DMS53 treated with DMSO at 0.1 percent for 48 hours (cell line): ENCODE measurements around the gene VKORC1.

Experiments
- DNase-seq: peaks from one replicate; lab custom pipeline; 2025; ENCODE audit not compliant: unreplicated experiment; lab: John Stamatoyannopoulos, UW

Gene VKORC1

GRCh38 chr16:31083081-31083480 is 11.5 kb downstream of the VKORC1 start:
- no peak for DNase-seq

GRCh38 chr16:31082368-31083045 is 12.1 kb downstream of the VKORC1 start:
- DNase-seq = no peak

DNA sequence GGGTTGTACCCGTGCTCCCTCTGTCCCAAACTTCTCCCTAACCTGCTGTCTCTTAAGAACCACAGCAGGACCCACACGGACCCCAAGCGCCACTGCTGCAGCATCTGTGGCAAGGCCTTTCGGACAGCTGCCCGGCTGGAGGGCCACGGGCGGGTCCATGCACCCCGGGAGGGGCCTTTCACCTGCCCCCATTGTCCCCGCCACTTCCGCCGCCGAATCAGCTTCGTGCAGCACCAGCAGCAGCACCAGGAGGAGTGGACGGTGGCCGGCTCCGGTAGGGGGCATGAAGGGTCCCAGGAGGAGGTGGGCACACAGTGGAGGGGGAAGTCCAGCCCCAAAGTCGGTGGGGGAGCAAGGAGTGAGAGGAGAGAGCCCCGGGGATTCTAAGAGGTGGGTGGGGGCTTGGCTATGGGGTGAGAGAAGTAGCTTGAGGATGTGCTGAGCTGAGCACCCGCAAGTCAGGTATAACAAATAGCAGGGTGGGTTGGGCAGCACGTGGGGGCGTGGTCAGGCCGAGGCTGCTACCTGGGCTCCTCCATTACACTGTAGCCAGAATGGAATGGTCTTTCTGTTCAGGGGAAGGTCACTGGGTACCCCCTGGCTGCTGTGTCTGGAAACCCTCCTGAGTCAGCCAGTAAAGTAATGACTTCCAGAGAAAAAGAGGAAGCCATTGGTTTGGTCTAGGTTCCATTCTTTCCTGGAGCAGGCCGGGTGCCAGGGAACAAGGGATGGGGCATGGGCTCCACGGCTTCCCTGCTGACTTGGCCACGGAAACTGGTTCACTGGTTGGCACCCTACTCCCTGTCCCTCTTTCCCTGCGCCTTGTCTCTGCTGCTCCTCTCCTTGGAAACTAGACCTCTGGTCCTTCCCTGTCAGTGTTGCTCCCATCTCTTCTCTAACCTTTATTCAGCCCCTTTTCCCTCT is 12.9 kb downstream of the VKORC1 start:
- DNase-seq = no peak

DNA sequence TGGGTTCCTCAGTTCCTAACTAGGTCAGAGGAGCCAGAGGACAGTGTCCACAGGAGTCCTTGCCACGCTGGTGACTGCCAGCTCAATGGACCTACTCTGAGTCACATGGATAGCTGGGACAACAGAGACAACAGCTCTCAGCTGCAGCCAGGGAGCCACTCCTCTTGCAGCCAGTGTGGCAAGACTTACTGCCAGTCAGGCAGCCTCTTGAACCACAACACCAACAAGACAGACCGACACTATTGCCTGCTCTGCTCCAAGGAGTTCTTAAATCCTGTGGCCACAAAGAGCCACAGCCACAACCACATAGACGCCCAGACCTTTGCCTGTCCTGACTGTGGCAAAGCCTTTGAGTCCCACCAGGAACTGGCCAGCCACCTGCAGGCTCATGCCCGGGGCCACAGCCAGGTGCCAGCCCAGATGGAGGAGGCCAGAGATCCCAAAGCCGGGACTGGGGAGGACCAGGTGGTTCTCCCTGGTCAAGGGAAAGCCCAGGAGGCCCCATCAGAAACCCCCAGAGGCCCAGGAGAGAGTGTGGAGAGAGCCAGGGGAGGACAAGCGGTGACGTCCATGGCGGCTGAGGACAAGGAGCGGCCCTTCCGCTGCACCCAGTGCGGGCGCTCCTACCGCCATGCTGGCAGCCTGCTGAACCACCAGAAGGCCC is 13.7 kb downstream of the VKORC1 start:
- DNase-seq = no peak

GRCh38 chr16:31080035-31080629 is 14.5 kb downstream of the VKORC1 start:
- no peak for DNase-seq

- no peak for DNase-seq
Observed at GRCh38 chr16:31079342-31079944, 15.2 kb downstream of the VKORC1 start.

- DNase-seq = no peak
Observed at GRCh38 chr16:31078597-31079341, 15.8 kb downstream of the VKORC1 start.

DNA sequence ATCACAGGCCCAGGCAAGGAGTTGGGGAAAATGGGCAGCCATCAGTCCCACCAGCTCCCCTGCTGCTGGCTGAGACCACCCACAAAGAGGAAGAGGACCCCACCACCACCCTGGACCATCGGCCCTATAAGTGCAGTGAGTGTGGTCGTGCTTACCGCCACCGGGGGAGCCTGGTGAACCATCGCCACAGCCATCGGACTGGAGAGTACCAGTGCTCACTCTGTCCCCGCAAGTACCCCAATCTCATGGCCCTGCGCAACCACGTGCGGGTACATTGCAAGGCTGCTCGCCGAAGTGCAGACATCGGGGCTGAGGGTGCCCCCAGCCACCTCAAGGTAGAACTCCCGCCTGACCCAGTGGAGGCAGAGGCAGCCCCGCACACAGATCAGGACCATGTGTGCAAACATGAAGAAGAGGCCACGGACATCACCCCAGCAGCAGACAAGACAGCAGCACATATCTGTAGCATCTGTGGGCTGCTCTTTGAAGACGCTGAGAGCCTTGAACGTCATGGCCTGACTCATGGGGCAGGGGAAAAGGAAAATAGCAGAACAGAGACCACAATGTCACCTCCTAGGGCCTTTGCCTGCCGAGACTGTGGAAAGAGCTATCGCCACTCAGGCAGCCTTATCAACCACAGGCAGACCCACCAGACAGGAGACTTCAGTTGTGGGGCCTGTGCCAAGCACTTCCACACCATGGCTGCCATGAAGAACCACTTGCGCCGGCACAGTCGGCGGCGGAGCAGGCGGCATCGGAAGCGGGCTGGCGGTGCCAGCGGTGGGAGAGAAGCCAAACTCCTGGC is 16.8 kb downstream of the VKORC1 start:
- no peak for DNase-seq

- DNase-seq = no peak
Observed at GRCh38 chr16:31077024-31077423, 17.6 kb downstream of the VKORC1 start.

- DNase-seq = no peak
Observed at GRCh38 chr16:31076319-31076718, 18.3 kb downstream of the VKORC1 start.

DNA sequence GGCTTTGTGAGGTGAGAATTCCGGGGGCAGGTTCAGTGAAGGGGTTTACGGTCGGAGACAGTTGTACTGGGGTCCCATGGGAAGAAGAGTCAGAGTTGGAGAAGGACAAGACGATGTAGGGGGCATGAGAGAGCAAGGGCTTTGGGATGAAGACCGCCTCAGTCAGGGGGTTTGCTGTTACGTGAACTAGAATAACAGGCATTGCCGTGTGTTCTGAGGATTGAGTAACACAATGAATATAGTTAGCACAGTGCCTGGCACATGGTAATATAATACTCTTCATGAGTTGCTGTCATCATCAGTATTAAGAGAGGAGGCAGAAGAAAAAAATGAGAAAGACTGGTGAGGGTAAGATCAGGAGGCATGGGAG is 19.8 kb downstream of the VKORC1 start:
- DNase-seq = no peak

- DNase-seq = peak; percentile 97
Observed at GRCh38 chr16:31073970-31074813, 20.4 kb downstream of the VKORC1 start, which contains the start of the genes ZNF646 and ZNF668. Gene ZNF646 (plus strand): TSS chr16:31074422. CDS start chr16:31076325, 1,903 bp downstream. Gene ZNF668 (minus strand): TSS chr16:31074240. CDS start chr16:31064459, 9,781 bp downstream.

GRCh38 chr16:31073142-31073969 is 21.2 kb downstream of the VKORC1 start:
- peak; percentile 45 for DNase-seq

- DNase-seq = no peak
Observed at GRCh38 chr16:31072540-31073141, 22.0 kb downstream of the VKORC1 start.

GRCh38 chr16:31071861-31072260 is 22.7 kb downstream of the VKORC1 start:
- no peak for DNase-seq

GRCh38 chr16:31067342-31067741 is 27.3 kb downstream of the VKORC1 start:
- DNase-seq = no peak

GRCh38 chr16:31064882-31065461 is 29.6 kb downstream of the VKORC1 start:
- no peak for DNase-seq
